GM12892 (cell line): Measurements from ENCODE around the gene THBS3.

Experiments used
- POLR2A ChIP-seq: IDR thresholded peaks from 2 replicates; pipeline ENCODE4 v1.6.1; 2011; ENCODE audit warnings: low read depth, low read length, control low read depth
- POLR2AphosphoS5 ChIP-seq: IDR thresholded peaks from 2 replicates; pipeline ENCODE4 v1.6.1; 2011; ENCODE audit warnings: low read depth, low read length, control low read depth
- TAF1 ChIP-seq: IDR thresholded peaks from 2 replicates; pipeline ENCODE4 v1.6.1; 2011; ENCODE audit warnings: low read depth, mild to moderate bottlenecking, control low read depth, low read length, borderline replicate concordance

DNA sequence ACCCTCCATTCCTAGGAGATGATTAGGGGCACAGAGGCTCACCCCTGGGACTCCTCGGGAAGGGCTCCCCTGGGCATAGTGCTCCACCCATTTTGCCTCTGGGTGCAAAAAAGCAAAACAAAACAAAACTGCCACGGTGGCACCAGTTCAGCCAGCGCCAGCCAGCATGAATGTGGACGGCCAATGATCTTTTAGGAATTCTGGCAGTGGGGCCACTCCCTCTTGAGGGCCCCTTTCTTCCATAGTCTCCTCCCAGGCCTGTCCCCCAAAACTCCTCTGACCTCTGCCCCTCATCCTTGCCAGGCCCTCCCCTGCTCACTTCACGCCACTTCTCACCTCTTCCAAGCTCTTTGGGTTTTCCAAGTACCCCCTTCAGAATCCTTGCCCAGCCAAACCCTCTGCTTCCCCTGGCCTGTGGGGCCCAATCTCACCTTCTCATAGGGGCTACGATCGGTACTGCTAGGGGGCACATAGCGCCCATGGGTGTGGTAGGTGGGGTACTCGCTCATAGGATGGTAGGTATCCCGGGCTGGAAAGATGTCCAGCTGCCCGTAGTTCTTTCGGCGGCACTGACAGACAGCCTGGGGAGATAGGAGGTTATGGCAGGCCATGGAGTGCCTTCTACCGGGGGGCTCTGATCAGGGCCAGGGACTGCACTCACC lies 20.8 kb downstream of the THBS3 start:
- no peak for TF ChIP-seq TAF1
- no peak for TF ChIP-seq POLR2A
- no peak for TF ChIP-seq POLR2AphosphoS5
